Breast epithelium (tissue), 4 donors: ENCODE measurements around the gene NUDT21. TPM values are rescaled to one million over a fixed set of nuclear protein-coding genes. Genes with fewer than 3 reads are reported as not detected.
"Not testable (repeated sequence)": the region's sequence is repeated elsewhere in the genome, so short reads cannot be mapped to it uniquely, and the experiment has no call there.

Experiments
- DNase-seq, 2 donors: peaks; one replicate each; pipeline ENCODE4 v3.0.0-alpha.2; 2019; ENCODE audit warnings: low spot score in 2 of 2
- H3K27ac ChIP-seq, 2 donors: fragments of 200-600 bp; sonication (generic) in 1 of 2; one replicate each; pipeline ENCODE4 v1.5.1; 2016 to 2019; ENCODE audit warnings: mild to moderate bottlenecking in 1 of 2
- H3K27me3 ChIP-seq, 2 donors: fragments of 200-600 bp; sonication (generic) in 1 of 2; one replicate each; pipeline versions ENCODE4 v1.5.1 to v1.6.0; 2017 to 2019; ENCODE audit warnings: control low read depth in 1 of 2, mild to moderate bottlenecking in 1 of 2
- H3K36me3 ChIP-seq: fragments of 200-600 bp; one replicate; pipeline ENCODE4 v1.5.1; 2019
- H3K4me1 ChIP-seq, 2 donors: fragments of 200-600 bp; sonication (generic); one replicate each; pipeline ENCODE4 v1.5.1; 2016 to 2019; ENCODE audit warnings: control low read depth in 1 of 2
- H3K4me3 ChIP-seq, 3 donors: fragments of 200-600 bp; sonication (generic); 1 replicate in 2 of 3; 2 replicates in 1 of 3; pipeline ENCODE4 v1.5.1; 2016 to 2019; ENCODE audit warnings: mild to moderate bottlenecking in 3 of 3, moderate library complexity in 2 of 3
- H3K9me3 ChIP-seq, 2 donors: fragments of 200-600 bp; sonication (generic) in 1 of 2; one replicate each; pipeline ENCODE4 v1.5.1; 2016 to 2019; ENCODE audit warnings: control low read depth in 1 of 2
- CTCF ChIP-seq, 3 donors: fragments of 450-650 bp; IDR thresholded peaks; one replicate each; pipeline ENCODE4 v1.5.1; 2016 to 2017; ENCODE audit warnings: antibody characterized with exemption in 3 of 3, mild to moderate bottlenecking in 3 of 3, moderate library complexity in 3 of 3
- POLR2A ChIP-seq: fragments of 450-650 bp; IDR thresholded peaks from one replicate; pipeline ENCODE4 v1.6.1; 2016; ENCODE audit warnings: antibody characterized with exemption, mild to moderate bottlenecking, moderate library complexity
- POLR2AphosphoS5 ChIP-seq, 3 donors: sonication (generic); formaldehyde crosslinking; IDR thresholded peaks; one replicate each; pipeline ENCODE4 v1.6.1; 2017; ENCODE audit warnings: antibody characterized with exemption in 3 of 3
- intact Hi-C: fragments of 100-400 bp; cut with DNase I; formaldehyde crosslinking; loops from one replicate; pipeline ENCODE4 v1.15.1; 2023; ENCODE audit warnings: low total_unique reads
- total RNA-seq, 3 donors: library from RNA; depleted of rRNA; stranded (reverse); fragments of >200 nt; gene quantifications; one replicate each; pipeline ENCODE4 v1.1.0, GENCODE V29; 2016

NUDT21 gene
- total RNA-seq: 10 to 100 TPM; 53.9 to 65.3 (median 54.1) TPM

DNA sequence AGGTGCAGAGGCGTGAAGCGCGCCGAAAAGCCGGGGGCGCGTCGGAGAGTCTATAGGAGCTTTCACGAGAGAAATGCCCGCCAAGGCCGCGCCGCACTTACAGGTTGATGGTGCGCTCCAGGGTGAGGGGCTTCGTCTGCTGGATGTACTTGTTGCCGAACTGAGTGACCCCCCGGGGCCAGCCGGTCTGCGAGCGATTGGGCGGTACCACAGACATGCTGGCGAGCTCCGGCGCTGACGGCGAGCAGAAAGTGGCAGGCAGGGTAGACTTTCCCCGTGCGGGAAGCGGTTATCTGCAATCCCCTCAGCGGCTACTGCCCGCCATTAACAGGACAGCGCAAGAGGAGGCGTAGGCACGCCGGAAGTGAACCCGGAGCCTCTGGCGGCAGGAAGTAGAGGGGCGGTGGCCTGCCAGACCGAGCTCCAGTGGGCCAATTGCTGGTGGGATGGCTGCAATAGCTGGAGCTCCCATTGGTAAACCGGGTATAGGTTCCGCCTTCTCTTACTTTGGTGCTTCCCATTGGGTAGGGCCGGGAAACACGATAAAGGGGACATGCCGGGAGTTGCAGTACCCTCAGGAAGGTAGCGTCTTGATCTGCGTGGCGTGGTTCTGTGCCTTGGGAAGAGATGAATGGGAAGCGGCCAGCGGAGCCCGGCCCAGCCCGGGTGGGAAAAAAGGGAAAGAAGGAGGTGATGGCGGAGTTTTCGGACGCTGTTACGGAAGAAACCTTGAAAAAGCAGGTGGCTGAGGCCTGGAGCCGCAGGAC is at the start of gene NUDT21, which contains the start of gene OGFOD1:
Gene NUDT21 (minus strand): TSS at position 347 of the 767 bp plus-strand sequence. CDS start 130 bp downstream, at position 217.
Gene OGFOD1 (plus strand): TSS at position 569 of the 767 bp plus-strand sequence. CDS start 59 bp downstream, at position 628.
- intact Hi-C loops: no loop called here
- H3K4me1 ChIP-seq: peaks cover 6 to 19% of the 10 kb centered on the region in 2 donors

DNA sequence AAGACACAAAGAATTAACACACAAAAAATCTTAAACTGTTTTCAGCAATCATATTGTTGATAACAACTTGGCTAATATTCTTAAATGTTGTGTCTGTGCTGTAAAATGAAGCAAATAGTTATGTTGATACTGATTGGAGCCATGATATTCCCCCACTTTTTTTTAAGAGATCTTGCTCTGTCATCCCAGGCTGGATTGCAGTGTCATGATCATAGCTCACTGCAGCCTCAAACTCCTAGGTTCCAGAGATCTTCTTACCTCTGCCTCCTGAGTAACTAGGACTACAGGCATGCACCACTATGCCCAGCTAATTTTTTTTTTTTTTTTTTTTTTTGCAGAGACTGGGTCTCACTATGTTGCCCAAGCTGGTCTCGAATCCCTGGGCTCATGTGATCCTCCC is 42.7 kb upstream of the NUDT21 start:
- Histone ChIP-seq H3K27ac (no peak overlapping the region), H3K4me3 (no peak overlapping the region), H3K36me3 (peaks cover 2% of the 10 kb centered on the region), H3K27me3 (no peaks in the 10 kb centered on the region), H3K9me3 (no peaks in the 10 kb centered on the region), H3K4me1 (no peaks in the 10 kb centered on the region)
- DNase-seq: no peak
- TF ChIP-seq CTCF (IDR thresholded peaks at IDR 0.05): no peak
- no peak for TF ChIP-seq POLR2AphosphoS5 (IDR thresholded peaks at IDR 0.05)
- no peak for TF ChIP-seq POLR2A
- intact Hi-C loops: no loop called here

More for the DNA sequence above, at the start of gene NUDT21, which contains the start of gene OGFOD1:
- peak within 1 kb of the TSS; percentile 76 to 90 for H3K27ac ChIP-seq
- no peaks in the 10 kb centered on the region for H3K36me3 ChIP-seq
- peak within 1 kb of the TSS; percentile 69 to 98 (median 97) for H3K4me3 ChIP-seq
- TF ChIP-seq POLR2AphosphoS5 (IDR thresholded peaks at IDR 0.05): peak; percentile 24 to 85 (median 28)
- TF ChIP-seq POLR2A: peak; percentile 16
- TF ChIP-seq CTCF (IDR thresholded peaks at IDR 0.05): peak in 1 of 3 donors; percentile 10
- peak; percentile 92 to 96 for DNase-seq
- H3K9me3 ChIP-seq: no peaks in the 10 kb centered on the region
- no peaks in the 10 kb centered on the region for H3K27me3 ChIP-seq

- intact Hi-C loops: no loop called here
- H3K9me3 ChIP-seq: no peaks in the 10 kb centered on the region
- DNase-seq: no peak
- H3K4me1 ChIP-seq: no peaks in the 10 kb centered on the region
- TF ChIP-seq CTCF (IDR thresholded peaks at IDR 0.05) (no peak), POLR2A (no peak), POLR2AphosphoS5 (IDR thresholded peaks at IDR 0.05) (no peak)
- H3K36me3 ChIP-seq: no peaks in the 10 kb centered on the region
- H3K4me3 ChIP-seq: no peak overlapping the region
- no peaks in the 10 kb centered on the region for H3K27me3 ChIP-seq
- no peak overlapping the region for H3K27ac ChIP-seq
These were observed 42.0 kb upstream of the NUDT21 start for GRCh38 chr16:56493126-56493525.

DNA sequence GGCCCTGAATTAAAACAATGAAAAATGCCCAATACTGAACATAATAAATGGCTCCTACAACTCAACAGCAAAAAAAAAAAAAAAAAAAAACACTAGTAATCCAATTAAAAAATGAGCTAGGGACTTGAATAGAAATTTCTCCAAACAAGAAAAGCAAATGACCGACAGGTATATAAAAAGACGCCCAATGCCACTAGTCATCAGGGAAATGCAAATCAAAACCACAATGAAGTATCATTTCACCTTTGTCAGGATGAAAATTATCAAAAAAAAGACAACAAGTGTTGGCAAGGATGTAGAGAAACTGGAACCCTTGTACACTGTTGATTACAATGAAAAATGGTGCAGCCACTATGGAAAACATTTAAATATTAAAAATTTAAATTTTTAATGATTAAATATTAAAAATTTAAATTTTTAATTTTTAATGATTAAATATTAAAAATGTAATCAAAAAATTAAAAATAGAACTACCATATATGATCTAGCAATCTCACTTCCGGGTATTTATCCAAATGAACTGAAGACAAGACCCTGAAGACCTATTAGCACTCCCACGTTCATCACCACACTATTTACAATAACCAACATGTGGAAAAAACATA is 40.6 kb upstream of the NUDT21 start:
- Histone ChIP-seq H3K36me3 (no peaks in the 10 kb centered on the region), H3K4me1 (no peaks in the 10 kb centered on the region), H3K27me3 (no peaks in the 10 kb centered on the region), H3K27ac (no peak overlapping the region), H3K4me3 (no peak overlapping the region), H3K9me3 (no peaks in the 10 kb centered on the region)
- intact Hi-C loops: no loop called here
- no peak for DNase-seq
- no peak for TF ChIP-seq POLR2AphosphoS5 (IDR thresholded peaks at IDR 0.05)
- no peak for TF ChIP-seq POLR2A
- TF ChIP-seq CTCF (IDR thresholded peaks at IDR 0.05): no peak

GRCh38 chr16:56488868-56489267 is 37.7 kb upstream of the NUDT21 start:
- H3K4me3 ChIP-seq, H3K36me3 ChIP-seq, intact Hi-C loops, H3K9me3 ChIP-seq, DNase-seq, H3K27me3 ChIP-seq, H3K4me1 ChIP-seq, H3K27ac ChIP-seq: not testable (repeated sequence)
